ENCODE measurements around the gene ZNF625.
"Not testable (repeated sequence)": the region's sequence is repeated elsewhere in the genome, so short reads cannot be mapped to it uniquely, and the experiment has no call there.

The ZNF625 gene

DNA sequence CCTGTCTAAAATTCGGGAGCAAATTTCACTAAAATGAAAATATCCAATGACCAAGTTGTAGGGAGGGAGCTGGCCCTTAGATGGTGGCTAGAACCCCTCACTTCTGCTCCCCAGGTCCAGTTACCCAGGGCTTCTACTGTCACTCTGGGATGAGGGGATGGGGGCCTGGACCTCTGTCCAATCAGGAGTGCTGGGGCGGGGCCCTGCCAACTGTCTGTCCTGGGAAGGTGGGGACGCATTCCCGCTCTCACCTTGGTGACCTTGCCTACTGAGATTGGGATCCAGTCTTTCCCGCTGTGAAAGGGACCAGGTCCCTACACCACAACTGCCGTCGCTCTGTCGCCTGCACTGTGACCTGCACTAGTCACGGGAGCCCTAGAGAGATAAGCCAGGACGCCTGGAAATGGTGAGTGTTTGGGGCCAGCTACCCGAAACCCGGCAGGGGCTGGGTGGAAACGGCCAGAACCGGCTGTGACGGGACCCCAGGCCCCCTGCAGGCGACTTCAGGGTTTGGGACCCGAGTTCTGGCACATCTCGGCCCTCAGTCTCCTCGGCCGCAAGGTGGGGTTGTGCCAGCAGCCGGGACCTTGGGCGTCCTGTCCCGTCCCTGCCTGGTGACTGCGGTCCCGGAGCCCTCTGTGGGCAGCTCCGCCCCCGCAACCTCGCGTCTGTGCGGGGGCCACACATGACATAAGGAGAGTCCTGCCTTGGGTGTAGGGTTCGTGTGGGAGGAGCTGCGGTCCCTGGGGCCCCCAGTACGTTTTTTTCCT is 39.1 kb downstream of the ZNF625 start:
- Mint-ChIP-seq H3K27ac (ENCODE audit: low read depth) (no peak overlapping the region), H3K4me1 (no peaks in the 10 kb centered on the region), H3K9me3 (peaks cover 6% of the 10 kb centered on the region), H3K36me3 (ENCODE audit: insufficient read depth) (no peaks in the 10 kb centered on the region), H3K4me3 (no peak overlapping the region), H3K27me3 (no peaks in the 10 kb centered on the region)
- ATAC-seq (replicated peaks; ENCODE audit: extremely low read depth, poor library complexity, severe bottlenecking) (no peak), DNase-seq (ENCODE audit: low spot score in 2 of 2) (no peak)

DNA sequence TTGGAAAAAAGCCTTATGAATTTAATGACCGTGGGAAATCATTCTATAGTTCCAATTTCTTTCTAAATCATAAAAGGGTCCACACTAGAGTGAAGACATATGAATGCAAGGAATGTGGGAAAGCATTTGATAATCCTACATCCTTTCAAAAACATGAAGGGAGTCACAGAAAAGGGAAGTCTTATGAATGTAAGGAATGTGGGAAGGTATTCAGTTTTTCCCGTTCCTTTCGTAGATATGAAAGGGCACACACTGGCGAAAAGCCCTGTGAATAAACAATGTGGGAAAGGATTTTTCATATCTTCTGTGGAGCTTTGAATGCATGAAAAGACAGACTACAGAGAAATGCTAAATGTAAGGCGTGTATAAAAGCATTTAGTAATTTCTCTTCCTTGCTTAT is 43.4 kb downstream of the ZNF625 start:
- DNase-seq (ENCODE audit: low spot score in 2 of 2) (no peak), ATAC-seq (replicated peaks; ENCODE audit: extremely low read depth, poor library complexity, severe bottlenecking) (no peak)
- H3K27ac Mint-ChIP-seq (ENCODE audit: low read depth), result no peak overlapping the region
- H3K9me3 Mint-ChIP-seq, result peaks cover 11% of the 10 kb centered on the region
- no peaks in the 10 kb centered on the region for H3K36me3 Mint-ChIP-seq (ENCODE audit: insufficient read depth)
- no peaks in the 10 kb centered on the region for H3K4me1 Mint-ChIP-seq
- no peaks in the 10 kb centered on the region for H3K27me3 Mint-ChIP-seq
- H3K4me3 Mint-ChIP-seq, result no peak overlapping the region

DNA sequence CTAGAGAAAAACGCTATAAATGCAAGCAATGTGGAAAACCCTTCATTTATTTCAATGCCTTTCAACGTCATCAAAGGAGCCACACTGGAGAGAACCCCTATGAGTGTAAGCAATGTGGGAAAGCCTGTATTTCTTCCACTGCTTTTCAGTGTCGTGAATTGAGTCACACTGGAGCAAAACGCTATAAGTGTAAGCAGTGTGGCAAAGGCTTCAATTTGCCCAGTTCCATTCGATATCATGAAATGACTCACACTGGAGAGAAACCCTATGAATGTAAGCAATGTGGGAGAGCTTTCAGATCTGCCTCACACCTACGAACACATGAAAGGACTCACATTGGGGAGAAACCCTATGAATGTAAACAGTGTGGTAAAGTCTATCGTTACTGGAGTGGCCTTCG is 43.8 kb downstream of the ZNF625 start:
- no peaks in the 10 kb centered on the region for H3K27me3 Mint-ChIP-seq
- no peaks in the 10 kb centered on the region for H3K36me3 Mint-ChIP-seq (ENCODE audit: insufficient read depth)

DNA sequence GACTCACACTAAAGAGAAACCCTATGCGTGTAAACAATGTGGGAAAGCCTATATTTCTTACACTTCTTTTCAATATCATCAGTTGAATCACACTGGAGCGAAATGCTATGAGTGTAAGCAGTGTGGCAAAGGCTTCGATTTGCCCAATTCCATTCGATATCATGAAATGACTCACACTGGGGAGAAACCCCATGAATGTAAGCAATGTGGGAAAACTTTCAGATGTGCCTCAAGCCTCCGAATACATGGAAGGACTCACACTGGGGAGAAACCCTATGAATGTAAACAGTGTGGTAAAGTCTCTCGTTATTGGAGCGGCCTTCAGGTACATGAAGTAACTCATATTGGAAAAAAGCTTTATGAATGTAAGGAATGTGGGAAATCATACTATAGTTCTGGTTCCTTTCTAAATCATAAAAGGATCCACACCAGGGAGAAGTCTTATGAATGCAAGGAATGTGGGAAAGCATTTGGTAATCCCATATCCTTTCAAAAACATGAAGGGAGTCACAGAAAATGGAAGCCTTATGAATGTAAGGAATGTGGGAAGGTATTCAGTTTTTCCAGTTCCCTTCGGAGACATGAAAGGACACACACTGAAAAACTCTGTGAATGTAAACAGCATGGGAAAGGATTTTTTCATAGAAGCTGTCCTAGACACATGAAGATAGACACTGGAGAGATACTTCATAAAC is 44.4 kb downstream of the ZNF625 start:
- H3K4me1 Mint-ChIP-seq, result no peaks in the 10 kb centered on the region
- H3K27me3 Mint-ChIP-seq, result no peaks in the 10 kb centered on the region
- no peak overlapping the region for H3K27ac Mint-ChIP-seq (ENCODE audit: low read depth)
- H3K9me3 Mint-ChIP-seq, result peaks cover 11% of the 10 kb centered on the region
- DNase-seq (ENCODE audit: low spot score in 2 of 2), result no peak
- ATAC-seq (replicated peaks; ENCODE audit: extremely low read depth, poor library complexity, severe bottlenecking), result no peak
- no peaks in the 10 kb centered on the region for H3K36me3 Mint-ChIP-seq (ENCODE audit: insufficient read depth)
- no peak overlapping the region for H3K4me3 Mint-ChIP-seq

More for the DNA sequence above, 43.8 kb downstream of the ZNF625 start:
- DNase-seq (ENCODE audit: low spot score in 2 of 2), result no peak
- no peak overlapping the region for H3K4me3 Mint-ChIP-seq
- H3K9me3 Mint-ChIP-seq, result peaks cover 11% of the 10 kb centered on the region
- no peaks in the 10 kb centered on the region for H3K4me1 Mint-ChIP-seq
- no peak overlapping the region for H3K27ac Mint-ChIP-seq (ENCODE audit: low read depth)
- no peak for ATAC-seq (replicated peaks; ENCODE audit: extremely low read depth, poor library complexity, severe bottlenecking)

DNA sequence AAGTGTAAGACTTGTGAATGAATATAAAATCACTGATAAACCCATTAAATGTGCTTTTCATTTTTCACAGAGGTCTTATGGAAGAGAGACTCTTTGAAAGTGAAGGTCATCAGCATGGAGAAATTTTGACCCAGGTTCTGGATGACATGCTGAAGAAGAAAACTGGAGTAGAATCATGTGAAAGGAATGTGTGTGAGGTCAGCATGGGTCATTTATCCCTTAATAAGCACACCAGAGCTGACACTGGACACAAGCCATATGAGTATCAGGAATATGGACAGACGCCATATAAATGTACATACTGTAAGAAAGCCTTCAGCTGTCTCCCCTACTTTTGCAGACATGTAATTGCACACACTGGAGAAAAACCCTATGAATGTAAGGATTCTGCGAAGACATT is 45.4 kb downstream of the ZNF625 start:
- H3K36me3 Mint-ChIP-seq (ENCODE audit: insufficient read depth), result no peaks in the 10 kb centered on the region
- no peak overlapping the region for H3K27ac Mint-ChIP-seq (ENCODE audit: low read depth)
- H3K4me1 Mint-ChIP-seq, result no peaks in the 10 kb centered on the region
- DNase-seq (ENCODE audit: low spot score in 2 of 2), result no peak
- no peak for ATAC-seq (replicated peaks; ENCODE audit: extremely low read depth, poor library complexity, severe bottlenecking)
- no peaks in the 10 kb centered on the region for H3K27me3 Mint-ChIP-seq
- H3K4me3 Mint-ChIP-seq, result no peak overlapping the region
- peaks cover 11% of the 10 kb centered on the region for H3K9me3 Mint-ChIP-seq

DNA sequence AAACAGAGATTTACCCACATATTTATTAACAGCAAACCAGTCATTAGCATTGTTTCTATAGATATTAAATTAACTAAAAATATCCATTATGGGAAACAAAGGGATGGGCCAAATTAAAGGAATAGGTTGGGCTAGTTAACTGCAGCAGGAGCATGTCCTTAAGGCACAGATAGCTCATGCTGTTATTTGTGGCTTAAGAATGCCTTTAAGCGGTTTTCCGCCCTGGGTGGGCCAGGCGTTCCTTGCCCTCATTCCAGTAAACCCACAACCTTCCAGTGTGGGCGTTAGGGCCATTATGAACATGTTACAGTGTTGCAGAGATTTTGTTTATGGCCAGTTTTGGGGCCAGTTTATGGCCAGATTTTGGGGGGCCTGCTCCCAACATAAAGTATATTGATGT is 52.6 kb downstream of the ZNF625 start:
- ATAC-seq (replicated peaks; ENCODE audit: extremely low read depth, poor library complexity, severe bottlenecking); H3K9me3 Mint-ChIP-seq; H3K27ac Mint-ChIP-seq (ENCODE audit: low read depth); H3K4me1 Mint-ChIP-seq; H3K36me3 Mint-ChIP-seq (ENCODE audit: insufficient read depth); DNase-seq (ENCODE audit: low spot score in 2 of 2); H3K4me3 Mint-ChIP-seq; H3K27me3 Mint-ChIP-seq: not testable (repeated sequence)

DNA sequence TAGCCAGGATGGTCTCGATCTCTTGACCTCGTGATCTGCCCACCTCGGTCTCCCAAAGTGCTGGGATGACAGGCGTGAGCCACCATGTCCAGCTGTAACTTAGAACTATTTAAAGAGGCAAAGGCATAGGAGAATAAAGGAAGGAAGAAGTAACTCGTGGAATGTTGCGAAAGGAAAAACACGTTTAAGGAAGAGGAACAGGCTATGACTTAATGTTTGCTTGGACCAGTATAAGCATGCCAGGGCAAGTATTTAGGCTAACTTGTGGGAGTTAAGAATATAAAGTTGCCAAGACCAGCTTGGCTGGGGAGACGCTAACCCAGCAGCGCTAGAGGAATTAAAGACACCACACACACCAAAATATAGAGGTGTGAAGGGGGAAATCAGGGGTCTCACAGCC is 58.5 kb downstream of the ZNF625 start:
- Mint-ChIP-seq H3K9me3 (no peaks in the 10 kb centered on the region), H3K27ac (ENCODE audit: low read depth) (no peak overlapping the region), H3K4me3 (no peak overlapping the region), H3K27me3 (no peaks in the 10 kb centered on the region), H3K36me3 (ENCODE audit: insufficient read depth) (no peaks in the 10 kb centered on the region), H3K4me1 (no peaks in the 10 kb centered on the region)
- no peak for ATAC-seq (replicated peaks; ENCODE audit: extremely low read depth, poor library complexity, severe bottlenecking)
- DNase-seq (ENCODE audit: low spot score in 2 of 2), result no peak

DNA sequence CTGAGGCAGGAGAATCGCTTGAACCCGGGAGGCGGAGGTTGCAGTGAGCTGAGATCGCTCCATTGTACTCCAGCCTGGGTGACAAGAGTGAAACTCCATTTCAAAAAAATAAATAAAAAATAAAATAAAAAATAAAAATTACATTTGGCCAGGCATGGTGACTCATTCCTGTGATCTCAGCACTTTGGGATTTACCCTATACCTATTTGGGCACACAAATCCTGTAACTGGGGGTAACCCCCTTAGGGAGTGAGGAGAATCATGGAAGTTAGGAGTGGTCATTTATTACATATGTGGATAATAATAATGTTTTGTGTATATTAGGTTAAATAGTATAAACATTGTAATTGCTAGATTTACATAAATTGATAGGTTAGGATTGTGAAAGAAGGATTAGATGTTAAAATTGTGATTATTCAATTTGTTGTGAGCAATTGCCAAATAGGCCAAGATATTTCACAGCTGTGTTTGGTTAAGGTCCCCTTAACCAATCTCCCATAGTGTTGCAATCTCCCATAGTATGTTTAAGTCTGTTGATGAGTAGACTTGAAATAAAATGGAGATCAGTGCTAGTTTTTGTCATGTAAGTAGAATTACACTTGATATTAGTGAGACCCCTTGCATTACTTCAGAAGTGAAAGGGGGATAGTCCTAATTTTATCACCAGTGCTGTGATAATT is 61.3 kb downstream of the ZNF625 start:
- H3K27ac Mint-ChIP-seq (ENCODE audit: low read depth), result no peak overlapping the region
- ATAC-seq (replicated peaks; ENCODE audit: extremely low read depth, poor library complexity, severe bottlenecking), result no peak
- DNase-seq (ENCODE audit: low spot score in 2 of 2), result no peak

More for the DNA sequence above, 61.3 kb downstream of the ZNF625 start:
- Mint-ChIP-seq H3K4me3 (no peak overlapping the region), H3K36me3 (ENCODE audit: insufficient read depth) (no peaks in the 10 kb centered on the region), H3K9me3 (no peaks in the 10 kb centered on the region), H3K27me3 (peaks cover 7% of the 10 kb centered on the region), H3K4me1 (peaks cover 9% of the 10 kb centered on the region)

All from central memory CD8-positive, alpha-beta T cell (primary cell).